Fibroblast of pulmonary artery (primary cell): ENCODE data around the gene CFL1.

Source experiments
- DNase-seq: peaks from one replicate; pipeline ENCODE4 v3.0.0-alpha.2; 2010; ENCODE audit warnings: low read depth
- H3K4me3 ChIP-seq: replicated peaks from 2 replicates; pipeline ENCODE4 v1.5.1; 2011; ENCODE audit warnings: low read depth, mild to moderate bottlenecking, control low read depth, low read length, moderate library complexity
- CTCF ChIP-seq: IDR thresholded peaks from 2 replicates; pipeline ENCODE4 v1.5.1; 2011; ENCODE audit warnings: mild to moderate bottlenecking, control low read depth, low read length, inconsistent platforms; ENCODE audit errors: missing control alignments

The CFL1 gene

GRCh38 chr11:65810046-65810868 is 47.7 kb downstream of the CFL1 start:
- TF ChIP-seq CTCF = no peak
- no peak for DNase-seq
- no peak overlapping the region for H3K4me3 ChIP-seq

- H3K4me3 ChIP-seq = no peak overlapping the region
- no peak for TF ChIP-seq CTCF
- no peak for DNase-seq
Measured at GRCh38 chr11:65809496-65809895, 48.5 kb downstream of the CFL1 start.

GRCh38 chr11:65808744-65809341 is 49.1 kb downstream of the CFL1 start:
- DNase-seq = no peak

GRCh38 chr11:65806979-65807378 is 51.0 kb downstream of the CFL1 start:
- no peak overlapping the region for H3K4me3 ChIP-seq
- DNase-seq = no peak
- no peak for TF ChIP-seq CTCF

More at GRCh38 chr11:65808744-65809341, 49.1 kb downstream of the CFL1 start:
- TF ChIP-seq CTCF = no peak
- no peak overlapping the region for H3K4me3 ChIP-seq
